CD14-positive monocyte (primary cell): Measurements from ENCODE around the gene PRR13. TPM values are rescaled to one million over a fixed set of nuclear protein-coding genes. Genes with fewer than 3 reads are reported as not detected.

Experiments used
- DNase-seq, 3 donors: peaks; one replicate each; pipeline ENCODE4 v3.0.0-alpha.2; 2011 to 2022
- H2AFZ ChIP-seq: 2 replicates; pipeline ENCODE4 v1.6.0; 2012; ENCODE audit warnings: mild to moderate bottlenecking, low read depth, low read length, inconsistent platforms; ENCODE audit not compliant: insufficient read depth, poor library complexity, severe bottlenecking
- H3K27ac ChIP-seq, 2 donors: 1 replicate in 1 of 2; 2 replicates in 1 of 2; pipeline ENCODE4 v1.5.1; 2012 to 2013; ENCODE audit warnings: low read length in 2 of 2, control low read depth in 1 of 2, inconsistent platforms in 1 of 2, low read depth in 1 of 2, mild to moderate bottlenecking in 1 of 2
- H3K27me3 ChIP-seq, 2 donors: one replicate each; pipeline versions ENCODE4 v1.6.0 to v1.6.1; 2011 to 2013; ENCODE audit warnings: low read length in 2 of 2; ENCODE audit not compliant: control insufficient read depth in 2 of 2, insufficient read depth in 2 of 2
- H3K36me3 ChIP-seq, 2 donors: replicated peaks in 1 of 2; 1 replicate in 1 of 2; 2 replicates in 1 of 2; pipeline versions ENCODE4 v1.5.1 to v1.6.1; 2012 to 2013; ENCODE audit warnings: low read length in 2 of 2, control low read depth in 1 of 2, inconsistent platforms in 1 of 2, mild to moderate bottlenecking in 1 of 2; ENCODE audit not compliant: insufficient read depth in 2 of 2, control insufficient read depth in 1 of 2
- H3K4me1 ChIP-seq, 2 donors: 1 replicate in 1 of 2; 2 replicates in 1 of 2; pipeline versions ENCODE4 v1.5.1 to v1.6.1; 2012 to 2013; ENCODE audit warnings: low read length in 2 of 2, control low read depth in 1 of 2, inconsistent platforms in 1 of 2, mild to moderate bottlenecking in 1 of 2, moderate library complexity in 1 of 2; ENCODE audit not compliant: insufficient read depth in 2 of 2, control insufficient read depth in 1 of 2
- H3K4me2 ChIP-seq: replicated peaks from 2 replicates; pipeline ENCODE3; 2012; ENCODE audit warnings: low read length, moderate library complexity, mild to moderate bottlenecking; ENCODE audit not compliant: poor library complexity, severe bottlenecking; ENCODE audit errors: extremely low read depth
- H3K4me3 ChIP-seq, 3 experiments: fragments of 200-600 bp in 1 of 3; sonication (generic) in 1 of 3; replicated peaks in 1 of 3; 1 replicate in 2 of 3; 2 replicates in 1 of 3; pipeline ENCODE4 v1.5.1; 2011 to 2013; ENCODE audit warnings: low read length in 3 of 3, mild to moderate bottlenecking in 3 of 3, control low read depth in 2 of 3, low read depth in 2 of 3, inconsistent platforms in 1 of 3, moderate library complexity in 1 of 3
- H3K79me2 ChIP-seq: 2 replicates; pipeline ENCODE4 v1.6.0; 2012; ENCODE audit warnings: mild to moderate bottlenecking, control low read depth, inconsistent platforms, low read length, moderate library complexity; ENCODE audit not compliant: insufficient read depth
- H3K9ac ChIP-seq: 2 replicates; pipeline ENCODE4 v1.6.0; 2017; ENCODE audit warnings: low read length, mild to moderate bottlenecking; ENCODE audit not compliant: insufficient read depth, poor library complexity, severe bottlenecking
- H3K9me3 ChIP-seq, 2 donors: replicated peaks in 1 of 2; 1 replicate in 1 of 2; 2 replicates in 1 of 2; pipeline versions ENCODE4 v1.5.1 to v1.6.1; 2012 to 2013; ENCODE audit warnings: low read length in 2 of 2, control low read depth in 1 of 2; ENCODE audit not compliant: control insufficient read depth in 1 of 2, insufficient read depth in 1 of 2
- H4K20me1 ChIP-seq: 2 replicates; pipeline ENCODE4 v1.6.0; 2012; ENCODE audit warnings: mild to moderate bottlenecking, low read length, control low read depth, moderate library complexity; ENCODE audit not compliant: insufficient read depth
- H3K27ac Mint-ChIP-seq, 7 donors: one replicate each; pipeline ENCODE4 v1.8.0; 2020; ENCODE audit warnings: mild to moderate bottlenecking in 7 of 7, mixed read lengths in 7 of 7, moderate library complexity in 6 of 7, inconsistent platforms in 2 of 7
- H3K27me3 Mint-ChIP-seq, 3 donors: one replicate each; pipeline ENCODE4 v1.8.0; 2021 to 2022; ENCODE audit warnings: low read depth in 3 of 3, mild to moderate bottlenecking in 3 of 3, mixed read lengths in 3 of 3, moderate library complexity in 3 of 3, inconsistent platforms in 1 of 3
- H3K36me3 Mint-ChIP-seq, 2 donors: one replicate each; pipeline ENCODE4 v1.8.0; 2020; ENCODE audit warnings: mixed read lengths in 2 of 2, inconsistent platforms in 1 of 2, mild to moderate bottlenecking in 1 of 2
- H3K4me1 Mint-ChIP-seq: one replicate; pipeline ENCODE4 v1.8.0; 2020; ENCODE audit warnings: mild to moderate bottlenecking, mixed read lengths
- H3K4me3 Mint-ChIP-seq, 2 donors: one replicate each; pipeline ENCODE4 v1.8.0; 2020; ENCODE audit warnings: mild to moderate bottlenecking in 2 of 2, mixed read lengths in 2 of 2, moderate library complexity in 1 of 2
- H3K9me3 Mint-ChIP-seq, 7 donors: one replicate each; pipeline ENCODE4 v1.8.0; 2020 to 2022; ENCODE audit warnings: mixed read lengths in 7 of 7, mild to moderate bottlenecking in 6 of 7, moderate library complexity in 6 of 7, inconsistent platforms in 2 of 7
- CTCF ChIP-seq: fragments of 200-600 bp; IDR thresholded peaks from one replicate; pipeline ENCODE4 v1.8.0; 2022; ENCODE audit warnings: antibody characterized with exemption, mild to moderate bottlenecking
- WGBS: methylation state at CpG from one replicate; pipeline ENCODE4 v1.1.5; 2013; ENCODE audit warnings: missing lambda C conversion rate; ENCODE audit not compliant: insufficient coverage; 5-methylcytosine and 5-hydroxymethylcytosine counted together
- intact Hi-C, 2 donors: fragments of 100-400 bp; cut with micrococcal nuclease; formaldehyde crosslinking; loops; one replicate each; pipeline versions ENCODE4 v1.15.0 to v1.15.1; 2023
- polyA plus RNA-seq, 3 donors: library from polyadenylated mRNA; depleted of rRNA in 1 of 3; unstranded in 2 of 3; stranded (reverse) in 1 of 3; fragments of 300-500 nt in 2 of 3; fragments of >200 nt in 1 of 3; fragmentation: Illumina TruSeq in 2 of 3; gene quantifications; 1 replicate in 2 of 3; 2 replicates in 1 of 3; pipeline ENCODE4 v1.2.3, GENCODE V29; 2012 to 2021

Gene PRR13
- polyA plus RNA-seq, 3 donors: 172 to 670 (median 591) TPM

GRCh38 chr12:53472056-53472582 lies 30.6 kb downstream of the PRR13 start:
- Mint-ChIP-seq H3K27ac (peak overlapping the region in 1 of 7 donors; percentile 3), H3K4me3 (no peak overlapping the region), H3K36me3 (peaks cover 88 to 99% of the 10 kb centered on the region in 2 donors), H3K9me3 (no peaks in the 10 kb centered on the region), H3K4me1 (no peaks in the 10 kb centered on the region), H3K27me3 (peaks cover 0 to 2% (median 0%) of the 10 kb centered on the region in 3 donors)
- H4K20me1 ChIP-seq: peaks cover 95% of the 10 kb centered on the region
- H2AFZ ChIP-seq: no peak overlapping the region
- no CpG with 5 or more reads among the region's 1 CpG for WGBS
- intact Hi-C loops: no loop called here
- no peak for TF ChIP-seq CTCF
- H3K9me3 ChIP-seq: no peaks in the 10 kb centered on the region
- H3K9ac ChIP-seq: no peak overlapping the region
- no peak overlapping the region for H3K4me2 ChIP-seq
- H3K4me3 ChIP-seq: no peak overlapping the region
- peaks cover 96 to 99% of the 10 kb centered on the region in 2 donors for H3K36me3 ChIP-seq
- no peaks in the 10 kb centered on the region for H3K27me3 ChIP-seq
- peak overlapping the region in 1 of 2 donors; percentile 26 for H3K27ac ChIP-seq
- no peak for DNase-seq
- H3K4me1 ChIP-seq: no peaks in the 10 kb centered on the region
- peaks cover 93% of the 10 kb centered on the region for H3K79me2 ChIP-seq

DNA sequence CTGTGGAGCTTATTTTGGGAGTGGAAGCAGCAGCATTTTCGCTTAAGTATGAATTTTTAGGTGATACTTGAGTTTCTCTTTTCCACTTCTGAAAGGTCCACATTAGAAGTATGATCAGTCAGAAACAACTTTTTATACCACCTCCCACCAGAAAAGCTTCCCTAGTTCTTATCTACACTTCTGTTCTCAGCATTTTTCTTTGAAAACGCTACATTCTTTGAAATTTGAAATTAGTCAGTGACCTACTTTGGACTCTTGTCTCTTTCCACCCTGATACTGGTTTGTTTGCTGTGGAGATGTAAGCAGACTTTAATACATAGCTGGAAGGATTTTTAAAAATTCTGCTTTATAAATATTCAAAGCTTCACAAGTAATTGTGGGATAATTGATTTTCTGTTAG lies 32.5 kb downstream of the PRR13 start:
- no peak overlapping the region for H3K4me3 Mint-ChIP-seq
- Histone ChIP-seq H3K4me2 (no peak overlapping the region), H3K4me3 (no peak overlapping the region), H3K4me1 (no peaks in the 10 kb centered on the region), H3K79me2 (peaks cover 88% of the 10 kb centered on the region), H3K27me3 (no peaks in the 10 kb centered on the region), H3K9ac (no peak overlapping the region), H3K36me3 (peaks cover 94 to 99% of the 10 kb centered on the region in 2 donors), H2AFZ (no peak overlapping the region), H4K20me1 (peaks cover 95% of the 10 kb centered on the region), H3K27ac (no peak overlapping the region), H3K9me3 (no peaks in the 10 kb centered on the region)
- H3K4me1 Mint-ChIP-seq: no peaks in the 10 kb centered on the region
- intact Hi-C loops: no loop called here
- H3K9me3 Mint-ChIP-seq: no peaks in the 10 kb centered on the region
- no peak for DNase-seq
- H3K27ac Mint-ChIP-seq: peak overlapping the region in 1 of 7 donors; percentile 34
- H3K27me3 Mint-ChIP-seq: no peaks in the 10 kb centered on the region
- H3K36me3 Mint-ChIP-seq: peaks cover 76 to 99% of the 10 kb centered on the region in 2 donors
- TF ChIP-seq CTCF: no peak
- WGBS: no CpG with 5 or more reads among the region's 2 CpGs
